Ovary (tissue), 3 donors: Measurements from ENCODE around the gene ID2.

Experiments used
- CTCF ChIP-seq, 3 donors: fragments of 450-650 bp in 2 of 3; fragments of 200-600 bp in 1 of 3; IDR thresholded peaks; one replicate each; pipeline versions ENCODE4 v1.5.1 to v1.8.0; 2016 to 2022; ENCODE audit warnings: antibody characterized with exemption in 3 of 3, mild to moderate bottlenecking in 1 of 3
- POLR2A ChIP-seq: fragments of 450-650 bp; IDR thresholded peaks from one replicate; pipeline ENCODE4 v1.6.1; 2017; ENCODE audit warnings: antibody characterized with exemption, mild to moderate bottlenecking, moderate library complexity
- donor health status: DM: no; HTN: no; CAD: no.

- TF ChIP-seq CTCF (IDR thresholded peaks at IDR 0.05) (no peak), POLR2A (no peak)
Observed at GRCh38 chr2:8646731-8647461, 35.0 kb upstream of the ID2 start.
